NB4 (cell line): ENCODE data around the gene LEP.

Source experiments
- CTCF ChIP-seq: IDR thresholded peaks from one replicate; pipeline ENCODE4 v1.5.1; 2012; ENCODE audit warnings: low read depth, low read length
- POLR2A ChIP-seq: IDR thresholded peaks from 2 replicates; pipeline ENCODE4 v1.6.1; 2011; ENCODE audit warnings: mild to moderate bottlenecking; ENCODE audit not compliant: insufficient read length; ENCODE audit errors: extremely low read depth

GRCh38 chr7:128233471-128233870 lies 7.6 kb upstream of the LEP start:
- no peak for TF ChIP-seq POLR2A
- TF ChIP-seq CTCF, result no peak
